Measurements from ENCODE around the gene DCTN4.
"Not testable (repeated sequence)": the region's sequence is repeated elsewhere in the genome, so short reads cannot be mapped to it uniquely, and the experiment has no call there.

DCTN4 gene

GRCh38 chr5:150765799-150766169 is 7.0 kb upstream of the DCTN4 start:
- CTCF ChIA-PET = interaction anchor here (3.4 kb wide), 1 partner anchor 13 kb away, joined by 15 read pairs; the partner anchor contains the start of gene SMIM3
- Mint-ChIP-seq H3K27ac (no peak overlapping the region), H3K4me3 (no peak overlapping the region), H3K36me3 (peaks cover 3% of the 10 kb centered on the region), H3K9me3 (no peaks in the 10 kb centered on the region), H3K4me1 (peaks cover 7% of the 10 kb centered on the region), H3K27me3 (no peaks in the 10 kb centered on the region)
- no peak for DNase-seq

GRCh38 chr5:150765011-150765798 is 6.4 kb upstream of the DCTN4 start:
- no peak for DNase-seq
- CTCF ChIA-PET = interaction anchor here (0.8 to 3.4 kb wide), 2 partner anchors 14 to 23 kb away, joined by 3 to 15 read pairs; partner anchors contain the start of gene SMIM3
- Mint-ChIP-seq H3K36me3 (no peaks in the 10 kb centered on the region), H3K4me1 (peaks cover 4% of the 10 kb centered on the region), H3K9me3 (no peaks in the 10 kb centered on the region), H3K27me3 (no peaks in the 10 kb centered on the region), H3K27ac (no peak overlapping the region), H3K4me3 (no peak overlapping the region)

GRCh38 chr5:150764530-150764929 is 5.7 kb upstream of the DCTN4 start:
- CTCF ChIA-PET = interaction anchor here (3.4 kb wide), 1 partner anchor 14 kb away, joined by 15 read pairs; the partner anchor contains the start of gene SMIM3
- Mint-ChIP-seq H3K36me3 (no peaks in the 10 kb centered on the region), H3K4me3 (no peak overlapping the region), H3K4me1 (peaks cover 4% of the 10 kb centered on the region), H3K27ac (no peak overlapping the region), H3K27me3 (no peaks in the 10 kb centered on the region), H3K9me3 (no peaks in the 10 kb centered on the region)
- DNase-seq = no peak

- Mint-ChIP-seq H3K27ac (no peak overlapping the region), H3K27me3 (no peaks in the 10 kb centered on the region), H3K4me3 (no peak overlapping the region), H3K4me1 (peaks cover 4% of the 10 kb centered on the region), H3K9me3 (no peaks in the 10 kb centered on the region), H3K36me3 (no peaks in the 10 kb centered on the region)
- no peak for DNase-seq
- CTCF ChIA-PET = interaction anchor here (1.0 to 1.4 kb wide), 4 partner anchors 16 to 83 kb away, joined by 3 to 4 read pairs (median 4); partner anchors contain the start of genes IRGM, RBM22 and SMIM3
Measured at GRCh38 chr5:150763023-150763769, 4.4 kb upstream of the DCTN4 start.

- Mint-ChIP-seq H3K4me1 (peaks cover 6% of the 10 kb centered on the region), H3K27me3 (no peaks in the 10 kb centered on the region), H3K4me3 (no peak overlapping the region), H3K27ac (no peak overlapping the region), H3K9me3 (no peaks in the 10 kb centered on the region), H3K36me3 (peaks cover 2% of the 10 kb centered on the region)
- CTCF ChIA-PET = interaction anchor here (1.2 to 1.4 kb wide), 2 partner anchors 17 to 61 kb away, joined by 3 to 4 read pairs; partner anchors contain the start of genes RBM22 and SMIM3
- no peak for DNase-seq
Measured at GRCh38 chr5:150762211-150762610, 3.4 kb upstream of the DCTN4 start.

GRCh38 chr5:150759334-150759583 is 442 bp upstream of the DCTN4 start:
- Mint-ChIP-seq H3K4me3 (no peak overlapping the region), H3K27ac (no peak overlapping the region), H3K27me3 (no peaks in the 10 kb centered on the region), H3K36me3 (peaks cover 24% of the 10 kb centered on the region), H3K9me3 (no peaks in the 10 kb centered on the region), H3K4me1 (peaks cover 13% of the 10 kb centered on the region)
- CTCF ChIA-PET = interaction anchor here (0.8 to 1.5 kb wide), 3 partner anchors 20 to 59 kb away, joined by 3 to 4 read pairs (median 3); partner anchors contain the start of genes RBM22 and SMIM3
- DNase-seq = no peak

- Mint-ChIP-seq H3K27me3 (no peaks in the 10 kb centered on the region), H3K4me1 (peaks cover 12% of the 10 kb centered on the region), H3K27ac (no peak overlapping the region), H3K36me3 (peaks cover 34% of the 10 kb centered on the region), H3K9me3 (no peaks in the 10 kb centered on the region), H3K4me3 (no peak overlapping the region)
- no peak for DNase-seq
- CTCF ChIA-PET = interaction anchor here (1.6 kb wide), 1 partner anchor 21 kb away, joined by 7 read pairs; the partner anchor contains the start of gene SMIM3
Measured at GRCh38 chr5:150758203-150758530, 650 bp downstream of the DCTN4 start.

GRCh38 chr5:150757087-150757649 is 1.6 kb downstream of the DCTN4 start:
- peaks cover 12% of the 10 kb centered on the region for H3K4me1 Mint-ChIP-seq
- CTCF ChIA-PET = no interaction called here
- H3K27ac Mint-ChIP-seq = no peak overlapping the region
- peaks cover 40% of the 10 kb centered on the region for H3K36me3 Mint-ChIP-seq
- H3K4me3 Mint-ChIP-seq = peak overlapping the region; percentile 22
- H3K27me3 Mint-ChIP-seq = no peaks in the 10 kb centered on the region
- H3K9me3 Mint-ChIP-seq = no peaks in the 10 kb centered on the region
- no peak for DNase-seq

GRCh38 chr5:150753863-150754262 is 5.0 kb downstream of the DCTN4 start:
- H3K36me3 Mint-ChIP-seq = peaks cover 59% of the 10 kb centered on the region
- CTCF ChIA-PET = interaction anchor here (1.3 kb wide), 1 partner anchor 54 kb away, joined by 3 read pairs; no protein-coding TSS in a partner anchor
- H3K4me1 Mint-ChIP-seq = peaks cover 22% of the 10 kb centered on the region
- no peak overlapping the region for H3K4me3 Mint-ChIP-seq
- no peak for DNase-seq
- no peaks in the 10 kb centered on the region for H3K9me3 Mint-ChIP-seq
- H3K27me3 Mint-ChIP-seq = no peaks in the 10 kb centered on the region
- H3K27ac Mint-ChIP-seq = no peak overlapping the region

GRCh38 chr5:150753463-150753862 is 5.4 kb downstream of the DCTN4 start:
- Mint-ChIP-seq H3K27me3 (no peaks in the 10 kb centered on the region), H3K27ac (no peak overlapping the region), H3K9me3 (no peaks in the 10 kb centered on the region), H3K4me1 (peaks cover 22% of the 10 kb centered on the region), H3K4me3 (no peak overlapping the region), H3K36me3 (peaks cover 59% of the 10 kb centered on the region)
- CTCF ChIA-PET = no interaction called here
- no peak for DNase-seq

- Mint-ChIP-seq H3K27me3 (no peaks in the 10 kb centered on the region), H3K4me1 (peaks cover 17% of the 10 kb centered on the region), H3K36me3 (peaks cover 59% of the 10 kb centered on the region), H3K27ac (no peak overlapping the region), H3K9me3 (no peaks in the 10 kb centered on the region), H3K4me3 (no peak overlapping the region)
- CTCF ChIA-PET = interaction anchor here (1.1 to 1.2 kb wide), 2 partner anchors 28 to 29 kb away, joined by 3 read pairs; partner anchors contain the start of gene SMIM3
- no peak for DNase-seq
Measured at GRCh38 chr5:150751096-150751891, 7.5 kb downstream of the DCTN4 start.

GRCh38 chr5:150750469-150750868 is 8.3 kb downstream of the DCTN4 start:
- CTCF ChIA-PET = interaction anchor here (1.2 kb wide), 1 partner anchor 29 kb away, joined by 3 read pairs; no protein-coding TSS in a partner anchor
- H3K27me3 Mint-ChIP-seq = no peaks in the 10 kb centered on the region
- DNase-seq = no peak
- peaks cover 56% of the 10 kb centered on the region for H3K36me3 Mint-ChIP-seq
- H3K9me3 Mint-ChIP-seq = no peaks in the 10 kb centered on the region
- H3K4me1 Mint-ChIP-seq = peaks cover 16% of the 10 kb centered on the region
- no peak overlapping the region for H3K27ac Mint-ChIP-seq
- H3K4me3 Mint-ChIP-seq = no peak overlapping the region

- peak overlapping the region; percentile 92 for H3K27ac Mint-ChIP-seq
- H3K4me3 Mint-ChIP-seq, H3K9me3 Mint-ChIP-seq, CTCF ChIA-PET, H3K27me3 Mint-ChIP-seq: not testable (repeated sequence)
- peak; percentile 31 for DNase-seq
- H3K4me1 Mint-ChIP-seq = peaks cover 60% of the 10 kb centered on the region
- H3K36me3 Mint-ChIP-seq = peaks cover 54% of the 10 kb centered on the region
Measured at GRCh38 chr5:150743142-150743488, 15.7 kb downstream of the DCTN4 start.
